Heart right ventricle (tissue), 16 donors: ENCODE measurements around the gene FREY1. TPM values are rescaled to one million over a fixed set of nuclear protein-coding genes. Genes with fewer than 3 reads are reported as not detected.

Experiments used
- ATAC-seq, 8 donors: fragments of 200-7000 bp; cut with Tn5 transposase; one replicate each; pipeline ENCODE4 v1.9.1; 2020; ENCODE audit warnings: mild to moderate bottlenecking in 8 of 8, moderate library complexity in 8 of 8, moderate number of reproducible peaks in 1 of 8
- DNase-seq, 2 donors: peaks; one replicate each; pipeline ENCODE4 v3.0.0-alpha.2; 2020
- H3K27ac ChIP-seq, 10 donors: fragments of 200-600 bp; sonication (generic) in 2 of 10; one replicate each; pipeline versions ENCODE4 v1.5.0 to v1.8.0; 2020 to 2022; ENCODE audit warnings: mild to moderate bottlenecking in 3 of 10
- H3K27me3 ChIP-seq, 7 donors: fragments of 200-600 bp; one replicate each; pipeline ENCODE4 v1.8.0; 2021 to 2022; ENCODE audit warnings: mild to moderate bottlenecking in 2 of 7
- H3K36me3 ChIP-seq, 9 donors: fragments of 200-600 bp; sonication (generic) in 1 of 9; one replicate each; pipeline versions ENCODE4 v1.5.0 to v1.8.0; 2020 to 2022; ENCODE audit warnings: mild to moderate bottlenecking in 2 of 9
- H3K4me1 ChIP-seq, 9 donors: fragments of 200-600 bp; sonication (generic) in 1 of 9; one replicate each; pipeline versions ENCODE4 v1.5.0 to v1.8.0; 2020 to 2022; ENCODE audit warnings: mild to moderate bottlenecking in 4 of 9
- H3K4me3 ChIP-seq, 10 donors: fragments of 200-600 bp; sonication (generic) in 2 of 10; one replicate each; pipeline versions ENCODE4 v1.5.0 to v1.8.0; 2020 to 2022; ENCODE audit warnings: mild to moderate bottlenecking in 7 of 10, moderate library complexity in 2 of 10
- H3K9me3 ChIP-seq, 11 donors: fragments of 200-600 bp in 10 of 11; sonication (generic) in 2 of 11; one replicate each; pipeline versions ENCODE4 v1.5.0 to v1.8.0; 2013 to 2022; ENCODE audit warnings: mild to moderate bottlenecking in 2 of 11, control low read depth in 1 of 11, moderate library complexity in 1 of 11
- CTCF ChIP-seq, 9 donors: fragments of 200-600 bp; sonication (generic) in 2 of 9; IDR thresholded peaks; one replicate each; pipeline versions ENCODE4 v1.5.0 to v1.8.0; 2021 to 2022; ENCODE audit warnings: antibody characterized with exemption in 9 of 9, mild to moderate bottlenecking in 5 of 9, moderate library complexity in 1 of 9
- WGBS, 2 donors: extraction: QIAGEN DNeasy Blood & Tissue Kit; methylation state at CpG; one replicate each; pipeline ENCODE4 v1.1.7; 2013; ENCODE audit warnings: inconsistent platforms in 1 of 2; 5-methylcytosine and 5-hydroxymethylcytosine counted together
- intact Hi-C, 10 donors: fragments of 100-400 bp; cut with DNase I; formaldehyde crosslinking; loops; one replicate each; pipeline versions ENCODE4 v1.11.1 to v1.14.2; 2022
- polyA plus RNA-seq, 2 donors: library from polyadenylated mRNA; stranded (reverse); fragments of 200-250 nt; gene quantifications; one replicate each; pipeline ENCODE4 v1.2.3, GENCODE V29; 2013
- total RNA-seq, 10 donors: library from RNA; stranded (reverse); fragmentation: NEBNext Ultra II Directional in 3 of 10; extraction: Animal tissue kit (Norgen Biotek cat#: 25700) in 3 of 10; gene quantifications; one replicate each; pipeline versions ENCODE4 v1.2.1 to v1.2.4, GENCODE V29; 2021 to 2023
- donor health status: Arrhythmogenic right ventricular cardiomyopathy.
- donor health status: ischemic (EF 13 %, LVEDD 7.1; RV severe dilation, severe dysfunction).
- donor health status: healthy with polysubstance abuse.
- donor health status: DM: no; HTN: yes; CAD: no.
- donor health status: DM: no; HTN: no; CAD: no.
- donor health status: ischemic (EF 25% LVEDD 6.9; RV normal size, moderate dysfunction).
- donor health status: ischemic (EF 25% LVEDD 5.7; RV mildly dilated, moderate dysfunction).
- donor health status: healthy.
- donor health status: DM: yes; HTN: yes; CAD: no.
- donor health status: Ischemic cardiomyopathy.
- donor health status: ischemic (EF 35%, LVEDD 5.7; RV mildly dilated, moderate dysfunction).
- donor health status: nonischemic (EF 11% LVEDD 7.7; RV severe dilation, severe dysfunction).
- donor health status: DM: yes; HTN: yes; CAD: no.
- donor health status: PGD.
- donor health status: ischemic (EF 29% LVEDD 5.4; RV normal size, mild dysfunction).
- donor health status: nonischemic (EF 23%, LVEDD 6.1; RV moderate dilation, normal function).

The FREY1 gene
- total and polyA plus RNA-seq, 12 donors, result 0.22 to 0.59 (median 0.39) TPM; not detected in 7

GRCh38 chr11:45918962-45919675, 12.0 kb upstream of the FREY1 start:
- Histone ChIP-seq H3K36me3 (peaks cover 0 to 21% (median 11%) of the 10 kb centered on the region in 9 donors), H3K4me3 (peak overlapping the region in 8 of 10 donors; percentile 75 to 99 (median 94)), H3K27ac (peak overlapping the region in 9 of 10 donors; percentile 71 to 96 (median 89)), H3K4me1 (peaks cover 15 to 63% (median 37%) of the 10 kb centered on the region in 9 donors), H3K9me3 (no peaks in the 10 kb centered on the region), H3K27me3 (peaks cover 0 to 23% (median 19%) of the 10 kb centered on the region in 7 donors)
- ATAC-seq, result no peak
- no peak for DNase-seq
- intact Hi-C loops, result loop anchor here in 5 of 10 donors (1.0 to 5.0 kb wide), 5 partner anchors 18 to 77 kb away; partner anchors contain the start of gene CRY2 (in 2 of the 5)
- TF ChIP-seq CTCF (IDR thresholded peaks at IDR 0.05), result no peak
- WGBS, 2 donors, result 73 to 74% methylated on average over 7 of the region's 7 CpGs

- intact Hi-C loops, result loop anchor here in 5 of 10 donors (1.0 to 5.0 kb wide), 5 partner anchors 18 to 76 kb away; partner anchors contain the start of gene CRY2 (in 2 of the 5)
- H3K4me1 ChIP-seq, result peaks cover 15 to 63% (median 37%) of the 10 kb centered on the region in 9 donors
Measured at GRCh38 chr11:45918331-45918941, 11.4 kb upstream of the FREY1 start.

GRCh38 chr11:45917623-45918330, 10.7 kb upstream of the FREY1 start, which contains the start of gene PEX16:
Gene PEX16, minus strand, starts transcription at chr11:45917877. Its CDS starts 66 bp downstream, at chr11:45917811.
- H3K27ac ChIP-seq, result peak within 1 kb of the TSS; percentile 72 to 96 (median 89)
- peak; percentile 96 for DNase-seq
- 0 to 1% methylated on average over 45 of the region's 45 CpGs for WGBS, 2 donors
- H3K9me3 ChIP-seq, result no peaks in the 10 kb centered on the region
- H3K4me3 ChIP-seq, result peak within 1 kb of the TSS; percentile 75 to 99 (median 92)
- peaks cover 15 to 57% (median 33%) of the 10 kb centered on the region in 9 donors for H3K4me1 ChIP-seq
- intact Hi-C loops, result loop anchor here in 5 of 10 donors (1.0 to 5.0 kb wide), 5 partner anchors 17 to 75 kb away; partner anchors contain the start of gene CRY2 (in 2 of the 5)
- peaks cover 0 to 15% (median 12%) of the 10 kb centered on the region in 7 donors for H3K27me3 ChIP-seq
- TF ChIP-seq CTCF (IDR thresholded peaks at IDR 0.05), result no peak
- ATAC-seq, result peak; percentile 92 to 97 (median 94)
- H3K36me3 ChIP-seq, result peaks cover 0 to 35% (median 17%) of the 10 kb centered on the region in 9 donors

More at GRCh38 chr11:45918331-45918941, 11.4 kb upstream of the FREY1 start:
- WGBS, 2 donors, result 0% methylated on average over 38 of the region's 38 CpGs
- ATAC-seq (peak; percentile 73 to 90 (median 81)), DNase-seq (peak; percentile 82 to 86)
- H3K27me3 ChIP-seq, result peaks cover 0 to 22% (median 18%) of the 10 kb centered on the region in 7 donors
- peak overlapping the region; percentile 75 to 99 (median 92) for H3K4me3 ChIP-seq
- peak overlapping the region; percentile 72 to 96 (median 89) for H3K27ac ChIP-seq
- H3K9me3 ChIP-seq, result no peaks in the 10 kb centered on the region
- H3K36me3 ChIP-seq, result peaks cover 0 to 28% (median 12%) of the 10 kb centered on the region in 9 donors
- no peak for TF ChIP-seq CTCF (IDR thresholded peaks at IDR 0.05)
